ENCODE results near the gene UBE2D2. TPM values are rescaled to one million over a fixed set of nuclear protein-coding genes. Genes with fewer than 3 reads are reported as not detected.

The UBE2D2 gene
- total RNA-seq, 1 donor from 2014 or later: 57.5 TPM

- H3K27me3 ChIP-seq: no peaks in the 10 kb centered on the region
- no peak overlapping the region for H3K4me3 ChIP-seq
- no peak for DNase-seq (ENCODE audit: extremely low spot score in 2 of 2)
- peaks cover 95% of the 10 kb centered on the region for H3K4me1 ChIP-seq
- no peaks in the 10 kb centered on the region for H3K9me3 ChIP-seq
- TF ChIP-seq CTCF (IDR thresholded peaks at IDR 0.05): no peak
- no peak for TF ChIP-seq POLR2AphosphoS5 (IDR thresholded peaks at IDR 0.05; ENCODE audit: insufficient read depth in 1 of 2, low read depth in 1 of 2)
- no peak for TF ChIP-seq POLR2A (IDR thresholded peaks at IDR 0.05)
- peak overlapping the region; percentile 95 for H3K27ac ChIP-seq
- intact Hi-C loops (cut with DNase I): no loop called here
- no peaks in the 10 kb centered on the region for H3K36me3 ChIP-seq
Observed at GRCh38 chr5:139664086-139664693, 103.1 kb downstream of the UBE2D2 start.

- Histone ChIP-seq H3K4me3 (no peak overlapping the region), H3K4me1 (peaks cover 95% of the 10 kb centered on the region), H3K27ac (peak overlapping the region; percentile 95), H3K27me3 (no peaks in the 10 kb centered on the region), H3K36me3 (no peaks in the 10 kb centered on the region), H3K9me3 (no peaks in the 10 kb centered on the region)
- intact Hi-C loops (cut with DNase I): no loop called here
- TF ChIP-seq CTCF (IDR thresholded peaks at IDR 0.05) (no peak), POLR2AphosphoS5 (IDR thresholded peaks at IDR 0.05; ENCODE audit: insufficient read depth in 1 of 2, low read depth in 1 of 2) (no peak), POLR2A (IDR thresholded peaks at IDR 0.05) (no peak)
- no peak for DNase-seq (ENCODE audit: extremely low spot score in 2 of 2)
Observed at GRCh38 chr5:139664727-139665351, 103.7 kb downstream of the UBE2D2 start.

GRCh38 chr5:139665626-139666025, 104.5 kb downstream of the UBE2D2 start:
- Histone ChIP-seq H3K4me1 (peaks cover 95% of the 10 kb centered on the region), H3K27ac (peak overlapping the region; percentile 95), H3K27me3 (no peaks in the 10 kb centered on the region), H3K36me3 (no peaks in the 10 kb centered on the region), H3K9me3 (no peaks in the 10 kb centered on the region), H3K4me3 (no peak overlapping the region)
- DNase-seq (ENCODE audit: extremely low spot score in 2 of 2): no peak
- TF ChIP-seq CTCF (IDR thresholded peaks at IDR 0.05): no peak
- no peak for TF ChIP-seq POLR2A (IDR thresholded peaks at IDR 0.05)
- TF ChIP-seq POLR2AphosphoS5 (IDR thresholded peaks at IDR 0.05; ENCODE audit: insufficient read depth in 1 of 2, low read depth in 1 of 2): no peak
- intact Hi-C loops (cut with DNase I): no loop called here

GRCh38 chr5:139666551-139666950, 105.4 kb downstream of the UBE2D2 start:
- intact Hi-C loops (cut with DNase I): no loop called here
- Histone ChIP-seq H3K4me1 (peaks cover 95% of the 10 kb centered on the region), H3K27ac (peak overlapping the region; percentile 95), H3K9me3 (no peaks in the 10 kb centered on the region), H3K27me3 (no peaks in the 10 kb centered on the region), H3K4me3 (no peak overlapping the region), H3K36me3 (no peaks in the 10 kb centered on the region)
- no peak for DNase-seq (ENCODE audit: extremely low spot score in 2 of 2)
- TF ChIP-seq POLR2A (IDR thresholded peaks at IDR 0.05) (no peak), POLR2AphosphoS5 (IDR thresholded peaks at IDR 0.05; ENCODE audit: insufficient read depth in 1 of 2, low read depth in 1 of 2) (no peak), CTCF (IDR thresholded peaks at IDR 0.05) (no peak)
